HG03066 (cell line): ENCODE data around the gene IAPP.
"Not testable (repeated sequence)": the region's sequence is repeated elsewhere in the genome, so short reads cannot be mapped to it uniquely, and the experiment has no call there.

Experiments
- ATAC-seq: cut with Tn5 transposase; IDR thresholded peaks from one replicate; pipeline ENCODE4 v1.9.1; 2021; ENCODE audit warnings: low read depth; ENCODE audit not compliant: unreplicated experiment

Gene IAPP

DNA sequence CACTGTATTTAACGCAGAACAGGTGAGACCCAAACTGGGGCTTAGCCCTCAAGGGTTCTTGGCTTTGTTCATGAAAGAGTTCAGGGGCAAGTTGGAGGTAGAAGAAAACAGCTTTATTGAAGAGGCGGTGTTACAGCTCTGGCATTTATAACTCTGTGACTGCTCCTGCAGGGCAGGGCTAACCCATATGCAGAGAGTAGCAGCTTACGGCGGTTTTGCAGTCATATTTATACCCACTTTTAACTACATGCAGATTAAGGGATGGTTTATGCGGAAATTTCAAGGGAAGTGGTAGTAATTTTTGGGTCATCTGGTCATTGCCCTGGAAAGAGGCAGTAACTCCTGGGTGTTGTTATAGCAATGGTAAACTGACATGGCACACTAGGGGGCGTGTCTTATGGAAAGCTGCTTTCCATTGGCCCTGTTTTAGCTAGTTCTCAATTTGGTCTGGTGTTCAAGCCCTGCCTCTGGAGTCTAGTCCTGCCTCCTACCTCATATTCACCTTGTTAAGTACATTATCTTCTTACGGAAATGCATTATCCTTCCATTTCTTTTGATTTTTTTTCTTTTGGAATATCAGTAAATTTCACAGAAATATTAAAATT, 1.8 kb upstream of the IAPP start:
- no peak for ATAC-seq

- ATAC-seq: no peak
Observed at GRCh38 chr12:21379218-21379617, 6.5 kb downstream of the IAPP start.

DNA sequence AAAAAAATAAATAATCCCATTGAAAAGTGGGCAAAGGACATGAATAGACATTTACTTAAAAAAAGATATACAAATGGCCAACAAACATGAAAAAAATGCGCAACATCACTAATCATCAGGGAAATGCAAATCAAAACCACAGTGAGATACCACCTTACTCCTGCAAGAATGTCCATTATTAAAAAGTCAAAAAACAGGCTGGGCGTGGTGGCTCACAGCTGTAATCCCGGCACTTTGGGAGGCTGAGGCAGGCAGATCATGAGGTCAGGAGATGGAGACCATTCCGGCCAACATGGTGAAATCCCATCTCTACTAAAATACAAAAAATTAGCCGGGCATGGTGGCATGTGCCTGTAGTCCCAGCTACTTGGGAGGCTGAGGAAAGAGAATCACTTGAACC, 8.6 kb downstream of the IAPP start:
- ATAC-seq: not testable (repeated sequence)

GRCh38 chr12:21384261-21384660, 11.6 kb downstream of the IAPP start:
- ATAC-seq: no peak

DNA sequence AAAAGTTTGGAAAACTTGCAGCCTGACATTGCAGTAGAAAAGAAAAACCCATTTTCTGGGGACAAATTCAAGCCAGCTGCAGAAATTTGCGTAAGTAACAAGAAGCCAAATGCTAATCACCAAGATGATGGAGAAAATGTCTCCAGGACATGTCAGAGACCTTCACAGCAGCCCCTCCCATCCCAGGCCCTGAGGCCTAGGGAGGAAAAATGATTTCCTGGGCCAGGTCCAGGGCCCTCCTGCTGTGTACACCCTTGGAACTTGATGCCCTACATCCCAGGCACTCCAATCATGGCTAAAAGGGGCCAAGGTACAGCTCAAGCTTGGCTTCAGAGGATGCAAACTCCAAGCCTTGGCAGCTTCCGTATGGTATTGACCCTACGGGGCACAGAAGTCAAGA, 14.5 kb downstream of the IAPP start:
- no peak for ATAC-seq

- no peak for ATAC-seq
Observed at GRCh38 chr12:21392384-21392783, 19.7 kb downstream of the IAPP start.

GRCh38 chr12:21394828-21395626, 22.3 kb downstream of the IAPP start:
- not testable (repeated sequence) for ATAC-seq

GRCh38 chr12:21413369-21414277, 40.9 kb downstream of the IAPP start:
- ATAC-seq: no peak

- ATAC-seq: no peak
Observed at GRCh38 chr12:21416511-21417121, 43.9 kb downstream of the IAPP start.

- ATAC-seq: not testable (repeated sequence)
Observed at GRCh38 chr12:21418398-21418797, 45.7 kb downstream of the IAPP start.

GRCh38 chr12:21419009-21419699, 46.5 kb downstream of the IAPP start:
- ATAC-seq: not testable (repeated sequence)

DNA sequence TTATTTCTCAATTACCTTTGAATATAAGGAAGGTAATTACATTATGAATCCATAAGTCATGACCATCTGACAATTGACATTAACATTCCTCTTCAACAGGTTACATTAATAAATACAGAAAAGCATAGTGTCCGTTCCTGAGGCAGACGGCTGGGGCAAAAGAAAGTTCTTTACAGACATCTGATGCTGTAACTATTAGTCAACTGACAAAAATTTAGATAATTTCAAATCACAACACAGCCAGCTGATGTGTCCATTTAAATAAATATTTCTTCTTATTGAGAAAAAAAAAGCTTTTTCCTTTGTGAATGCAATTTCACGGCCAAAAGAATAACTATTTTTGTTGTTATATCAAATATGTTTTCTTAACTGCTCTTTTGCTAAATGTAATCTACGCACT, 55.5 kb downstream of the IAPP start:
- ATAC-seq: no peak
